ENCODE measurements around the gene TBC1D32.
A peak's percentile ranks its signal among the peaks of the same experiment; 100 is the strongest.
"Not testable (repeated sequence)": the region's sequence is repeated elsewhere in the genome, so short reads cannot be mapped to it uniquely, and the experiment has no call there.

Gene TBC1D32

GRCh38 chr6:121319112-121319553, 15.1 kb downstream of the TBC1D32 start:
- no peak for DNase-seq

- no peak for DNase-seq
These were observed 19.7 kb downstream of the TBC1D32 start for GRCh38 chr6:121314381-121315112.

GRCh38 chr6:121311814-121312213, 22.5 kb downstream of the TBC1D32 start:
- DNase-seq, result not testable (repeated sequence)

- DNase-seq, result no peak
These were observed 23.8 kb downstream of the TBC1D32 start for GRCh38 chr6:121310495-121310894.

GRCh38 chr6:121309768-121310469, 24.4 kb downstream of the TBC1D32 start:
- no peak for DNase-seq

- peak; percentile 71 for DNase-seq
These were observed 28.2 kb downstream of the TBC1D32 start for GRCh38 chr6:121305957-121306607.

GRCh38 chr6:121302882-121303281, 31.4 kb downstream of the TBC1D32 start:
- no peak for DNase-seq

GRCh38 chr6:121301156-121301555, 33.1 kb downstream of the TBC1D32 start:
- not testable (repeated sequence) for DNase-seq

- DNase-seq, result no peak
These were observed 36.6 kb downstream of the TBC1D32 start for GRCh38 chr6:121297694-121298093.

- no peak for DNase-seq
These were observed 49.2 kb downstream of the TBC1D32 start for GRCh38 chr6:121285041-121285440.

- DNase-seq, result no peak
These were observed 59.5 kb downstream of the TBC1D32 start for GRCh38 chr6:121274666-121275295.

GRCh38 chr6:121263742-121264141, 70.5 kb downstream of the TBC1D32 start:
- DNase-seq, result no peak

GRCh38 chr6:121260651-121261102, 73.6 kb downstream of the TBC1D32 start:
- DNase-seq, result no peak

GRCh38 chr6:121247386-121247785, 86.9 kb downstream of the TBC1D32 start:
- DNase-seq, result no peak

GRCh38 chr6:121242386-121242785, 91.9 kb downstream of the TBC1D32 start:
- DNase-seq, result no peak

- no peak for DNase-seq
These were observed 96.4 kb downstream of the TBC1D32 start for GRCh38 chr6:121237859-121238258.

GRCh38 chr6:121236984-121237383, 97.3 kb downstream of the TBC1D32 start:
- no peak for DNase-seq

- no peak for DNase-seq
These were observed 98.9 kb downstream of the TBC1D32 start for GRCh38 chr6:121235386-121235785.

- DNase-seq, result peak; percentile 27
These were observed 110.3 kb downstream of the TBC1D32 start for GRCh38 chr6:121223930-121224329.

- DNase-seq, result no peak
These were observed 111.1 kb downstream of the TBC1D32 start for GRCh38 chr6:121223212-121223611.

GRCh38 chr6:121222656-121223055, 111.6 kb downstream of the TBC1D32 start:
- DNase-seq, result peak; percentile 19

GRCh38 chr6:121216928-121217327, 117.4 kb downstream of the TBC1D32 start:
- DNase-seq, result no peak

- not testable (repeated sequence) for DNase-seq
These were observed 120.9 kb downstream of the TBC1D32 start for GRCh38 chr6:121213341-121213740.
